Stomach smooth muscle (tissue), 2 donors: Measurements from ENCODE around the gene SAA1.
"Not testable (repeated sequence)": the region's sequence is repeated elsewhere in the genome, so short reads cannot be mapped to it uniquely, and the experiment has no call there.

Source experiments
- H3K27ac ChIP-seq: one replicate; pipeline ENCODE4 v1.7.0; 2013; ENCODE audit warnings: mild to moderate bottlenecking, low read length, inconsistent platforms
- H3K27me3 ChIP-seq, 2 donors: one replicate each; pipeline ENCODE4 v1.7.0; 2013; ENCODE audit warnings: low read length in 2 of 2; ENCODE audit not compliant: insufficient read depth in 2 of 2, control insufficient read depth in 1 of 2
- H3K36me3 ChIP-seq, 2 donors: one replicate each; pipeline ENCODE4 v1.7.0; 2013; ENCODE audit warnings: low read length in 2 of 2; ENCODE audit not compliant: control insufficient read depth in 2 of 2, insufficient read depth in 2 of 2
- H3K4me1 ChIP-seq: one replicate; pipeline ENCODE4 v1.7.0; 2013; ENCODE audit warnings: low read length; ENCODE audit not compliant: control insufficient read depth, insufficient read depth
- H3K4me3 ChIP-seq, 2 donors: one replicate each; pipeline ENCODE4 v1.7.0; 2013; ENCODE audit warnings: low read length in 2 of 2
- H3K9ac ChIP-seq, 2 donors: one replicate each; pipeline ENCODE4 v1.7.0; 2013; ENCODE audit warnings: low read length in 2 of 2, mild to moderate bottlenecking in 1 of 2
- H3K9me3 ChIP-seq, 2 donors: one replicate each; pipeline ENCODE4 v1.7.0; 2013; ENCODE audit warnings: low read length in 2 of 2; ENCODE audit not compliant: control insufficient read depth in 2 of 2
- donor health status: healthy.
- donor health status: Pancreatic carcinoma.

SAA1 gene

DNA sequence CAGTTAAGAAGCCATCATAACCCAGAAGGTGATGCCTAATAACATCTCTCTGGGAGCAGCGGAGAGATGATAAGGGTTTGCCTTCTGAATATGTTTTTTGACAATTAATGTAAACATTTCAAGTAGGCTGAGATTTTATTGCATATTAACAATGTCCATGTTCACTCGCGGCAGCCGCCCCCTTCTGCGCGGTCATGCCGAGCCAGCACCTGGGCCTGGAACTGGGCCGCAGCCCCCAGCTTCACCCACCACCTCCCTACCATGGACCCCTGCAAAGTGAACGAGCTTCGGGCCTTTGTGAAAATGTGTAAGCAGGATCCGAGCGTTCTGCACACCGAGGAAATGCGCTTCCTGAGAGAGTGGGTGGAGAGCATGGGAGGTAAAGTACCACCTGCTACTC, 4.3 kb upstream of the SAA1 start:
- no peak overlapping the region for H3K9ac ChIP-seq
- no peak overlapping the region for H3K4me3 ChIP-seq
- H3K4me1 ChIP-seq = no peaks in the 10 kb centered on the region
- no peaks in the 10 kb centered on the region for H3K27me3 ChIP-seq
- H3K36me3 ChIP-seq = no peaks in the 10 kb centered on the region
- no peak overlapping the region for H3K27ac ChIP-seq
- H3K9me3 ChIP-seq = no peaks in the 10 kb centered on the region

DNA sequence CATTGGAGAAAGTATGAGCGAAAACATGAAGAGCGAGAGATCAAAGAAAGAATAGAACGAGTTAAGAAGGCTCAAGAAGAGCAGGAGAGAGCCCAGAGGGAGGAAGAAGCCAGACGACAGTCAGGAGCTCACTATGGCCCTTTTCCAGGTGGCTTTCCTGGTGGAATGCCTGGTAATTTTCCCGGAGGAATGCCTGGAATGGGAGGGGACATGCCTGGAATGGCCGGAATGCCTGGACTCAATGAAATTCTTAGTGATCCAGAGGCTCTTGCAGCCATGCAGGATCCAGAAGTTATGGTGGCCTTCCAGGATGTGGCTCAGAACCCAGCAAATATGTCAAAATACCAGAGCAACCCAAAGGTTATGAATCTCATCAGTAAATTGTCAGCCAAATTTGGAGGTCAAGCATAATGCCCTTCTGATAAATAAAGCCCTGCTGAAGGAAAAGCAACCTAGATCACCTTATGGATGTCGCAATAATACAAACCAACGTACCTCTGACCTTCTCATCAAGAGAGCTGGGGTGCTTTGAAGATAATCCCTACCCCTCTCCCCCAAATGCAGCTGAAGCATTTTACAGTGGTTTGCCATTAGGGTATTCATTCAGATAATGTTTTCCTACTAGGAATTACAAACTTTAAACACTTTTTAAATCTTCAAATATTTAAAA, 3.2 kb upstream of the SAA1 start:
- not testable (repeated sequence) for H3K4me3 ChIP-seq, H3K27ac ChIP-seq, H3K27me3 ChIP-seq, H3K9ac ChIP-seq, H3K9me3 ChIP-seq, H3K36me3 ChIP-seq, H3K4me1 ChIP-seq

DNA sequence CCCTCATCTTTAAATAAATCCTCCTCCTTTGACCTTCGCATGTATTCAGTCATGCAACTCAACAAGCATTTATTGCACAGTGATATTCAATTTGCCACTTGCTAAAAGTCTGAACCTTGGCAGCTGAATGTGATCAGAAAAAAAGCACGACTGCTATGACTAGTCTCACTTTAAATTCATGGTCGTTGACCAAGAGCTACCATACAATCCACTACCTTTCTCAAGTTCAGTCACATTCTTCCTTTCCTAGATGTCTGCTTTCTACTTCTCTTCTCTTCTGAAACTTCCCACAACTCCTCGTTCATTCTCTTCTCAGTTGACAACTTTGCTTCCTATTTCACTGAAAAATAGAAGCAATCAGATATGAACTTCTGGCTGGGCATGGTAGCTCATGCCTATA, 2.0 kb upstream of the SAA1 start:
- H3K36me3 ChIP-seq = no peaks in the 10 kb centered on the region
- no peaks in the 10 kb centered on the region for H3K4me1 ChIP-seq
- no peak overlapping the region for H3K27ac ChIP-seq

DNA sequence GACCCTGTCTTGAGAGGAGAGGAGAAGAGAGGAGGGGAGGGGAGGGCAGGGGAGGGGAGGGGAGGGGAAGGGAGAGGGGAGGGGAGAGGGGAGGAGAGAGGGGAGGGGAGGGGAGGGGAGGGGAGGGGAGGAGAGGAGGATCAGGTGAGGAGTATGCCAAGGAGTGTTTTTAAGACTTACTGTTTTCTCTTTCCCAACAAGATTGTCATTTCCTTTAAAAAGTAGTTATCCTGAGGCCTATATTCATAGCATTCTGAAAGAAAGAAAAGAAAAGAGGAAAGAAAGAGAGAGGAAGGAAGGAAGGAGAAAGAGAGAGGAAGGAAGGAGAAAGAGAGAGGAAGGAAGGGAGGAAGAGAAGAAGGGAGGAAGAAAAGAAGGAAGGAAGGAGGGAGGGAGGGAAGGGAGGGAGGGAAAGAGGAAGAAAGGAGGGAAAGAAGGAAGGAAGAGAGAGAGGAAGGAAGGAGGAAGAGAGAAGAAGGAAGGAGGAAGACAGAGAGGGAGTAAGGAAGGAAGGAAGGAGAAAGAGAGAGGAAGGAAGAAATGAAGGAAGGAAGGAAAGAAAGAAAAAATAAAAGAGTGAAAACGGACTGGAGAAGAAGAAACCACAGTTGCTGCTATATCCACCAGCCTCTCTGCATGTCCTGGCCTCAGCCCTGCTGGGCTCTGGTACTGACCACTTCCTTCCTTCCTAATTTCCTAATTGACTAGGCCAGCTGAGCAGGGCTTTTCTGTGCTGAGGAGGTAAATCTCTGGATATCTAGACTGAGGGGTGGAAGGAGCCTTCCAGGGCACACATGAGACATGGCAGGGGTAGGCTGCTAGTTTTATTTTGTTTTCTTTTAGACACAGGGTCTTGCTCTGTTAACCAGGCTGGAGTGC, 1.1 kb upstream of the SAA1 start:
- Histone ChIP-seq H3K4me1 (no peaks in the 10 kb centered on the region), H3K4me3 (no peak overlapping the region), H3K9me3 (no peaks in the 10 kb centered on the region), H3K27ac (no peak overlapping the region), H3K9ac (no peak overlapping the region), H3K27me3 (no peaks in the 10 kb centered on the region), H3K36me3 (no peaks in the 10 kb centered on the region)

More for the DNA sequence above, 2.0 kb upstream of the SAA1 start:
- Histone ChIP-seq H3K27me3 (no peaks in the 10 kb centered on the region), H3K9me3 (no peaks in the 10 kb centered on the region), H3K9ac (no peak overlapping the region), H3K4me3 (no peak overlapping the region)

DNA sequence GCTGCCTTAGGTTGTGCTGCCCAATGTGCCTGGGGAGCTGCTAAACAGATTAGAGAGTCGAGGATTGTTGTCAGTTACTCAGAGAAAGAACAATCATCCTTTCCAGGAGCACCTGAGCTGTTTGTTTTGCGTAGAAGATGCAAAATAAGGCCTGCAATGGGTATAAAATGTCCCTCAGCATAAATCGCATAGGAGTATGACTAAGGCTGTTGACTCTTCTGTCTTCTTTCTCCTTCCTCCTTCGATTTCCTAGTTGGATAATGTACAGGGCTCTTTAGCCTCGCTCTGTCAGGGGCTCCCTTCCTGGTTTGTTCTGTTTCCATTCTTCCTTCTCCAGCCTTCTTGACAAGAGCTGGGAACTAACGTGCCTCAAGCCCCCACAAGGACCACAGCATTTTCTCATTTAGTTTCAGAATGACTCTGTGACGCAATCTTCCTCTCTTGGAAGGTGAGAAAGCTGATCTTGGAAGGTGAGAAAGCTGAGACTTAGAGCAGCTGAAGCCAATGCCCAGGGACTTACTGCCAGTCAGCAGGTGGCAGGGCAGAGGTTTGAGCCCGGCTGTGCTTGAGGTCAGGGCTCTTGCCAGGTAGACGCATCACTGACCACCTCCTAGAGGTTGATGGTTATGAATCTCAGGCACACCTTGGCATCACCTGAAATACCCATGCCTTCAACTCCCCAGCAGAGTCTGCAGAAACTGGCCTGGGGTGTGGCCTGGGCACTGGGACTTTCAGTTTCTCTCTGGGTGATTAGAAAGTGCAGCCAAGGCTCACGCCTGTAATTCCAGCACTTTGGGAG, 1.5 kb downstream of the SAA1 start:
- H3K9ac ChIP-seq, H3K9me3 ChIP-seq, H3K36me3 ChIP-seq, H3K27ac ChIP-seq, H3K4me1 ChIP-seq, H3K27me3 ChIP-seq, H3K4me3 ChIP-seq: not testable (repeated sequence)

DNA sequence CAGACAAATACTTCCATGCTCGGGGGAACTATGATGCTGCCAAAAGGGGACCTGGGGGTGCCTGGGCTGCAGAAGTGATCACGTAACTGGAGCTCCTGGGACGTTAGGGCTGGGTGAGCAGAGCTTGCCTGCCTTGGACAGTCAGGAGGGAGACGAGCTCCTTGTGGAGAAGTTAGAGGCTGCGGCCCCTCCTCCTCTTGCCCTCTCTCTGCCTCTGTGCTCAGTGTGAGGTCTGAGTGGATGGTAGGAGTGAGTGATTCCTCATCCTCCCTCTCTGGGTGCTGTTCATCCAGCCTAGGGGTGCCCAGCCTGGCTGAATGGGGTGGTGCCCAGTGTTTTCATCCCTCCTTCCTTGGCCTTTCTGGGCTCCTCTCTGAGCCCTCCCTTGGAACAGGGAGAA, 3.2 kb downstream of the SAA1 start:
- not testable (repeated sequence) for H3K4me3 ChIP-seq, H3K27ac ChIP-seq, H3K4me1 ChIP-seq, H3K9ac ChIP-seq, H3K27me3 ChIP-seq, H3K36me3 ChIP-seq, H3K9me3 ChIP-seq

DNA sequence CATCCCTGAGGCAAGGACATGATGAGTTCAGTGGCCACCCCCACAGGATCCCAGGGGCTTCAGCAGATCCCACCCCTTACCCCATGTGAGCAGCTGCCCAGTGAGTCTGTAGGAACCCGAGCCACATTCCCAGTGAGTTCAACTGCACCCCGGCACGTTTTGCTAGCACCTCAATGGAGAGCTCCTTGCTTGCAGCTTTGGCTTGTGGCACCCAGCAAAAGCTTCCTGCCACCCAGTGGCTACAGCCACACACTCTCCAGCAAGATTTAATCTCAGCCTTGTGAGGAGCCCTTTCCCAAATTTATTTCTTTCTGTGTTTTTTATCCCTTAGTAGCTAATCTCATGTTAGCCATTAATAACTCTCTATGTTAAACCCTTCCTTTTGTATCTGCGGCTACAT, 4.0 kb downstream of the SAA1 start:
- no peak overlapping the region for H3K4me3 ChIP-seq
- no peaks in the 10 kb centered on the region for H3K36me3 ChIP-seq
- no peaks in the 10 kb centered on the region for H3K27me3 ChIP-seq
- no peaks in the 10 kb centered on the region for H3K4me1 ChIP-seq
- no peak overlapping the region for H3K27ac ChIP-seq
- no peak overlapping the region for H3K9ac ChIP-seq
- H3K9me3 ChIP-seq = no peaks in the 10 kb centered on the region

DNA sequence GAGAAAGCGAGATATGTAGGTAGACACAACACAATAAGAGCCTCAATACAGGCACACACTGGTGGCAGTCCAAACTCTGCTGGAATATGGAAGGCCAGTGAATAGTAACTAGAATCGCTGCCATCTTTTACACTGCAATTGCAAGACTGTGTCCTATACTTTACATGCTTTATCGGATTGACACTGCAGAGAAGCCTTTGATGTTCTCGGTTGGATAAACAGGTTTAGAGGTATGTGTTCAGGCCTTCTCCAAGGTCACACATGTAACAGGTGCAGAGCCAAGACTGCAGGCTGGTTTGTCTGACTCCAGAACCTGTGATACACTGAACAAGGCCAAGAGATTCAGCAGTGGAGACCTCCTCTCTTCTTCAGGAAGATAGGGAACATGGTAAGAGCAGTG, 5.1 kb downstream of the SAA1 start:
- Histone ChIP-seq H3K4me1 (no peaks in the 10 kb centered on the region), H3K27me3 (no peaks in the 10 kb centered on the region), H3K9me3 (no peaks in the 10 kb centered on the region), H3K4me3 (no peak overlapping the region), H3K36me3 (no peaks in the 10 kb centered on the region), H3K27ac (no peak overlapping the region), H3K9ac (no peak overlapping the region)

DNA sequence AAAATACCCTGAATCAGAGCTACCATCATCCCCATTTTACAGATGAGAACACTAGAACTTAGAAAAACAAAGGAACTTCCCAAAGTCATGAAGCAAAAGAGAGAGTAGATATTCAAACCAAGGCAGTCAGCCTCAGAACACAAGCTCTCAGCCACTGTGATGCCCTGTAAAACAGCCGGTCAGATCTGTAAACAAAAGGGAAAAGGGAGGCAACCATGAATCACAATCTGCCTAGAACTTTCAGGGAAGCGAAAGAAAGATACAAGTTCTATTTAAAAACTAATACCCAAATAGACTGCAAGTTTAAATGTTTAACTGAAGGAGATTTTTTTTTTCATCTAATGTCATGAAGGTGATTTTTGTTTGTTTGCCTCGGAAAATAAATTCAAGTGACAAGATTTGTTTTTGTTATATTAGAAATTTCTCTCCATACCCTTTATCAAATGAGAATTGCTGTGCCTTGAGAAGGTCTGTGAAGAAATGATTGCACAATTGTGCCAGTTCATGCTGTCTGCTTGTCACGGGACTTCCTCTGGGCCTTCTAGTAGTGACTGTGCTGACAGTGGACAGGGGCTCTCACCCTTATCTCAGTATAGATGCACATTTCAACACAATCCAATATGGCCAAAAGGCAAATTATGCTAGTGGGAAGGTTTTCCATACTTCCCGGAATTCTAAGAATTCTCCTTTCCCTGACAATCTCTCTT, 11.7 kb downstream of the SAA1 start:
- H3K27me3 ChIP-seq = no peaks in the 10 kb centered on the region
- peaks cover 13% of the 10 kb centered on the region in 2 donors for H3K36me3 ChIP-seq
- H3K27ac ChIP-seq = no peak overlapping the region
- no peak overlapping the region for H3K4me3 ChIP-seq
- no peaks in the 10 kb centered on the region for H3K4me1 ChIP-seq
- H3K9ac ChIP-seq = no peak overlapping the region
- H3K9me3 ChIP-seq = no peaks in the 10 kb centered on the region

DNA sequence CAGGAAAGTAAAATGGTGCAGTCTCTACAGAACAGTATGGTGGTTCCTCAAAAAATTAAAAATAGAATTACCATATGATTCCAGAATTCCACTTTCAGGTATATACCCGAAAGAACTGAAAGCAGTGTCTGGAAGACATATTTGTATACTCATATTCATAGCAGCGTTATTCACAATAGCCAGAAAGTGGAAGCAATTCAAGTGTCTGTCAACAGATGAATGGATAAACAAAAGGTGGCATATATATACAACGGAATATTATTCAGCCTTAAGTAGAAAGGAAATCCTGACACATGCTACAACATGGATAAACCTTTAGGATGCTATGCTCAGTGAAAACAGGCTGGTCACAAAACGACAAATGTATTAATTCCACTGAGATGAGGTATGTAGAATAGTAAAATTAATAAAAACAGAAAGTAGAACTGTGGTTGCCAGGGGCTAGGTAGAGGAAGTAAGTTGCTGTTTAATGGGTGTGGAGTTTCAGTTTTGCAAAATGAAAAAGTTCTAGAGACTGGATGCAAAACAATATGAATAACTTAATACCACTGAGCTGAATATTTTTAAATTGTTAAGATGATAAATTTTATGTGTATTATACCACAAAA, 14.5 kb downstream of the SAA1 start:
- Histone ChIP-seq H3K9ac (no peak overlapping the region), H3K27ac (no peak overlapping the region), H3K4me1 (no peaks in the 10 kb centered on the region), H3K4me3 (no peak overlapping the region), H3K9me3 (no peaks in the 10 kb centered on the region), H3K27me3 (no peaks in the 10 kb centered on the region), H3K36me3 (peaks cover 16 to 18% of the 10 kb centered on the region in 2 donors)
